ENCODE results near the gene ATP8B3. TPM values are rescaled to one million over a fixed set of nuclear protein-coding genes. Genes with fewer than 3 reads are reported as not detected.

Gene ATP8B3
- total RNA-seq, 1 donor from 2014 or later = 0.96 TPM

GRCh38 chr19:1736927-1737326 is 75.1 kb downstream of the ATP8B3 start:
- no peaks in the 10 kb centered on the region for H3K36me3 ChIP-seq (ENCODE audit: control insufficient read depth, insufficient read depth, low read length)
- no peak overlapping the region for H3K4me3 ChIP-seq (ENCODE audit: low read depth, low read length)
- TF ChIP-seq CTCF (IDR thresholded peaks at IDR 0.05; ENCODE audit: insufficient read depth, low read length, poor library complexity, severe bottlenecking) = no peak
- H3K27me3 ChIP-seq (ENCODE audit: control insufficient read depth, insufficient read depth, low read length) = peaks cover 50% of the 10 kb centered on the region
- DNase-seq (ENCODE audit: low read depth) = no peak

GRCh38 chr19:1736280-1736679 is 75.8 kb downstream of the ATP8B3 start:
- DNase-seq (ENCODE audit: low read depth) = no peak
- H3K27me3 ChIP-seq (ENCODE audit: control insufficient read depth, insufficient read depth, low read length) = peaks cover 54% of the 10 kb centered on the region
- no peak overlapping the region for H3K4me3 ChIP-seq (ENCODE audit: low read depth, low read length)
- no peak for TF ChIP-seq CTCF (IDR thresholded peaks at IDR 0.05; ENCODE audit: insufficient read depth, low read length, poor library complexity, severe bottlenecking)
- H3K36me3 ChIP-seq (ENCODE audit: control insufficient read depth, insufficient read depth, low read length) = no peaks in the 10 kb centered on the region

DNA sequence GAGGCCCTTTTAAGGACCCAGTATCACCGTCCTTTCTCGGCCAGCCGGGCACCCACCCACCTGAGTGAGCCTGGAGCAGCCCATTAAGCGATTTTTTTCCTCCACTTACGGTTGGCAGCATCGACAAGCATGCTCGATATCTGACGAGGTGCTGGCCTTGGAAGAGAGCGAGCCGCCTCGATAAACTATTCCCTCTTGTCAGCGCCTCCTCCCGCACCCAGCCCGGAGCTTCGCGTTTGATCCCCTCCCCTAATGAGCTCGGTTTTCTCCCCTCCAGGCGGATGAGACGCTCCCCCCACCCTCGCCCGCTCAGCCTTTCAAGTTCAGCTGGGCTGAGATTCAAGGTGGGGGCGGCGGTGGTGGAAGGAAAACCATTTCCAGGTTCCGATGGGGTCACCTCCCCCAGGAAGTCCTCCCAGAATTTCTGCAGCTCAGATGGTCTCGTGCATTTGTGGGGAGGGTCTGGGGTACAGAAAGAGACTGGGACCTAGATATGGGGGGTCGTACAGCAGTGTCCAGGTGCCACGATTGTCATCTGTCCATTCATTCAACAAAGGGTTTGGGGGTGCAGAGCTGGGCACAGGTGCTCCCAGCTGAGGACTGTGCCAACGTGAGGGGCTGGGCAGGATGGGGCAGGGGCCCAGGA is 77.6 kb downstream of the ATP8B3 start:
- H3K36me3 ChIP-seq (ENCODE audit: control insufficient read depth, insufficient read depth, low read length) = no peaks in the 10 kb centered on the region
- no peak overlapping the region for H3K4me3 ChIP-seq (ENCODE audit: low read depth, low read length)
- H3K27me3 ChIP-seq (ENCODE audit: control insufficient read depth, insufficient read depth, low read length) = peaks cover 47% of the 10 kb centered on the region
- no peak for DNase-seq (ENCODE audit: low read depth)
- no peak for TF ChIP-seq CTCF (IDR thresholded peaks at IDR 0.05; ENCODE audit: insufficient read depth, low read length, poor library complexity, severe bottlenecking)

Other genes with a start within 250 kb of the ATP8B3 start
- 90.9 and 112 TPM in 2 replicates for gene MEX3D, start 244.0 kb downstream of the ATP8B3 start, total RNA-seq
- gene MBD3, start 219.4 kb downstream of the ATP8B3 start, total RNA-seq = 118 and 130 TPM in 2 replicates
- gene UQCR11, start 206.8 kb downstream of the ATP8B3 start, total RNA-seq = 77.8 and 84.6 TPM in 2 replicates
- 123 and 199 TPM in 2 replicates for gene TCF3, start 159.7 kb downstream of the ATP8B3 start, total RNA-seq
- gene ONECUT3, start 58.8 kb downstream of the ATP8B3 start, total RNA-seq = not detected in 2 replicates
- 18.8 and 32.1 TPM in 2 replicates for gene REXO1, start 36.2 kb upstream of the ATP8B3 start, total RNA-seq
- gene KLF16, start 51.3 kb upstream of the ATP8B3 start, total RNA-seq = 11.4 and 15.3 TPM in 2 replicates
- gene ABHD17A, start 73.2 kb upstream of the ATP8B3 start, total RNA-seq = 54.1 and 66.7 TPM in 2 replicates
- gene ADAT3, start 93.1 kb upstream of the ATP8B3 start, total RNA-seq = 1.8 and 8.6 TPM in 2 replicates
- gene SCAMP4, start 93.1 kb upstream of the ATP8B3 start, total RNA-seq = 167 and 178 TPM in 2 replicates
- 95.8 and 105 TPM in 2 replicates for gene CSNK1G2, start 128.9 kb upstream of the ATP8B3 start, total RNA-seq
- 51.3 and 66.1 TPM in 2 replicates for gene BTBD2, start 203.4 kb upstream of the ATP8B3 start, total RNA-seq
- 253 and 315 TPM in 2 replicates for gene MKNK2, start 239.0 kb upstream of the ATP8B3 start, total RNA-seq

Measured in kidney epithelial cell (primary cell).